Measurements from ENCODE around the gene ZNF324B.

Gene ZNF324B

GRCh38 chr19:58477130-58477529 is 25.7 kb downstream of the ZNF324B start:
- TF ChIP-seq MYC (IDR thresholded peaks at IDR 0.05; ENCODE audit: low read depth, low read length): no peak
- TF ChIP-seq, protein P1, sequence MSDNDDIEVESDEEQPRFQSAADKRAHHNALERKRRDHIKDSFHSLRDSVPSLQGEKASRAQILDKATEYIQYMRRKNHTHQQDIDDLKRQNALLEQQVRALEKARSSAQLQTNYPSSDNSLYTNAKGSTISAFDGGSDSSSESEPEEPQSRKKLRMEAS (IDR thresholded peaks at IDR 0.05; ENCODE audit: low read depth, low read length): no peak
- TF ChIP-seq, protein P2, sequence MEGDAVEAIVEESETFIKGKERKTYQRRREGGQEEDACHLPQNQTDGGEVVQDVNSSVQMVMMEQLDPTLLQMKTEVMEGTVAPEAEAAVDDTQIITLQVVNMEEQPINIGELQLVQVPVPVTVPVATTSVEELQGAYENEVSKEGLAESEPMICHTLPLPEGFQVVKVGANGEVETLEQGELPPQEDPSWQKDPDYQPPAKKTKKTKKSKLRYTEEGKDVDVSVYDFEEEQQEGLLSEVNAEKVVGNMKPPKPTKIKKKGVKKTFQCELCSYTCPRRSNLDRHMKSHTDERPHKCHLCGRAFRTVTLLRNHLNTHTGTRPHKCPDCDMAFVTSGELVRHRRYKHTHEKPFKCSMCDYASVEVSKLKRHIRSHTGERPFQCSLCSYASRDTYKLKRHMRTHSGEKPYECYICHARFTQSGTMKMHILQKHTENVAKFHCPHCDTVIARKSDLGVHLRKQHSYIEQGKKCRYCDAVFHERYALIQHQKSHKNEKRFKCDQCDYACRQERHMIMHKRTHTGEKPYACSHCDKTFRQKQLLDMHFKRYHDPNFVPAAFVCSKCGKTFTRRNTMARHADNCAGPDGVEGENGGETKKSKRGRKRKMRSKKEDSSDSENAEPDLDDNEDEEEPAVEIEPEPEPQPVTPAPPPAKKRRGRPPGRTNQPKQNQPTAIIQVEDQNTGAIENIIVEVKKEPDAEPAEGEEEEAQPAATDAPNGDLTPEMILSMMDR (IDR thresholded peaks at IDR 0.05; ENCODE audit: low read depth, low read length): no peak
- no peak for TF ChIP-seq POLR2A (IDR thresholded peaks at IDR 0.05; ENCODE audit: extremely low read depth, insufficient read length)
- peak overlapping the region; percentile 50 for H3K4me3 ChIP-seq (ENCODE audit: low read depth, low read length)
- DNase-seq (ENCODE audit: low read depth): no peak

- no peak for DNase-seq (ENCODE audit: low read depth)
- TF ChIP-seq, protein P1 (IDR thresholded peaks at IDR 0.05; ENCODE audit: low read depth, low read length): no peak
- TF ChIP-seq MYC (IDR thresholded peaks at IDR 0.05; ENCODE audit: low read depth, low read length) (no peak), POLR2A (IDR thresholded peaks at IDR 0.05; ENCODE audit: extremely low read depth, insufficient read length) (no peak)
- TF ChIP-seq, protein P2 (IDR thresholded peaks at IDR 0.05; ENCODE audit: low read depth, low read length): no peak
- no peak overlapping the region for H3K4me3 ChIP-seq (ENCODE audit: low read depth, low read length)
Measured at GRCh38 chr19:58477871-58478270, 26.4 kb downstream of the ZNF324B start.

GRCh38 chr19:58479303-58479702 is 27.9 kb downstream of the ZNF324B start:
- no peak for TF ChIP-seq POLR2A (IDR thresholded peaks at IDR 0.05; ENCODE audit: extremely low read depth, insufficient read length)
- TF ChIP-seq, protein P1 (IDR thresholded peaks at IDR 0.05; ENCODE audit: low read depth, low read length): no peak
- TF ChIP-seq MYC (IDR thresholded peaks at IDR 0.05; ENCODE audit: low read depth, low read length): no peak
- TF ChIP-seq, protein P2 (IDR thresholded peaks at IDR 0.05; ENCODE audit: low read depth, low read length): no peak
- H3K4me3 ChIP-seq (ENCODE audit: low read depth, low read length): no peak overlapping the region
- DNase-seq (ENCODE audit: low read depth): no peak

- TF ChIP-seq POLR2A (IDR thresholded peaks at IDR 0.05; ENCODE audit: extremely low read depth, insufficient read length) (no peak), MYC (IDR thresholded peaks at IDR 0.05; ENCODE audit: low read depth, low read length) (no peak)
- TF ChIP-seq, protein P1 (IDR thresholded peaks at IDR 0.05; ENCODE audit: low read depth, low read length): no peak
- TF ChIP-seq, protein P2 (IDR thresholded peaks at IDR 0.05; ENCODE audit: low read depth, low read length): no peak
Measured at GRCh38 chr19:58479736-58480480, 28.5 kb downstream of the ZNF324B start.

DNA sequence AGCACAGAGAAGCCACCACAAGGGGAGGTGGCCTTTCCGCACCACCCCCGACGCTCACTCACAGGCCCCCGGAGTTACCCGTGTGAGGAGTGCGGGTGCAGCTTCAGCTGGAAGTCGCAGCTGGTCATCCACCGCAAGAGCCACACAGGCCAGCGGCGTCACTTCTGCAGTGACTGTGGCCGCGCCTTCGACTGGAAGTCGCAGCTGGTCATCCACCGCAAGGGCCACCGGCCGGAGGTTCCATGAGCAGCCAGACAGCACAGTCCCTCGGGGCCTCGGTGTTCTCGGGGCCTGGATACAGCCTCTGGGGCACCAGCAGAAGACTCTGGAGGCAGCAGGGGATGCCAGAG is 29.0 kb downstream of the ZNF324B start:
- no peak for TF ChIP-seq POLR2A (IDR thresholded peaks at IDR 0.05; ENCODE audit: extremely low read depth, insufficient read length)
- TF ChIP-seq, protein P1 (IDR thresholded peaks at IDR 0.05; ENCODE audit: low read depth, low read length): no peak
- TF ChIP-seq MYC (IDR thresholded peaks at IDR 0.05; ENCODE audit: low read depth, low read length): no peak
- TF ChIP-seq, protein P2 (IDR thresholded peaks at IDR 0.05; ENCODE audit: low read depth, low read length): no peak
- H3K4me3 ChIP-seq (ENCODE audit: low read depth, low read length): no peak overlapping the region
- DNase-seq (ENCODE audit: low read depth): no peak

More at GRCh38 chr19:58479736-58480480, 28.5 kb downstream of the ZNF324B start:
- DNase-seq (ENCODE audit: low read depth): no peak
- no peak overlapping the region for H3K4me3 ChIP-seq (ENCODE audit: low read depth, low read length)
